ENCODE data around the gene CDKL1.

CDKL1 gene

GRCh38 chr14:50396631-50397389, at the start of gene CDKL1:
Gene CDKL1 (minus strand): TSS chr14:50396881. CDS start chr14:50395868, 1,013 bp downstream.
- no peak for DNase-seq (ENCODE audit: low read depth in 2 of 2)

DNA sequence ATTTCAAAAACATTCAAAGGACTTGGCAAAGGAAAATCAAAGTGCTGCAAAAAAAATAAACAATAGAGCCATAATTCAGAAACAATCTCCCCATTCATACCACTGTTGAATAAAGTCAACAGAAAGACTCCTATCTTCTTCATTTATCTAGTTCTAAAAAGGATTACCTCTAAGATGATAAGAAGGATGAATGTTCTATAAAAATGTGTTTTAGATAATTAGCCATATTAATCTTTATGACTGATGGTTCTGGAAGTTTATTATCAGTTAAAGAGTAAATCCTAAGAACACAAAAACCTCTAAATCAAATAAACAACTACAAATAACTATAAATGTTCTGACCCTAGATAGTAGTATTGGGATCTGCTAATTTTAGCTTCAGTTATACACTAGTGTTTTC, 37.8 kb upstream of the CDKL1 start:
- no peak for DNase-seq (ENCODE audit: low read depth in 2 of 2)

- no peak for DNase-seq (ENCODE audit: low read depth in 2 of 2)
These were observed 35.5 kb upstream of the CDKL1 start for GRCh38 chr14:50432131-50432530.

DNA sequence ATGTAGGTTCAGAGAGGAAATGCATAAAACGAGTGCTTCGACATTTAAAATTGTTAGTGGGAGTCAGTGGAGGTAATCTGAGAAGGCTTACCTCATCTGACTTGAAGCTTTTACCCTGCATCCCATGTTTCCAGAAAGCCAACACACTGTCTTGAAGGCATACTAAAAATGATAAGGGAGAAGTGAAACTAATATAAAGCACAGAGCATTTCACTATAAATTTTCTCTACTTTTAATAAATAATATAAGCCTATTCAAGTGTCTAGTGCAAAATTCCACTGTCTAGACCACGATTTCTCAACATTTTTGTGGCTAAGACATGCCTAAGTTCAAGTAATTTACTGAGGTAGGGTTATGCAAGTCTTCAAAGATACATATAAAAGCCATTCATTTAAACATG, 29.1 kb upstream of the CDKL1 start:
- DNase-seq (ENCODE audit: low read depth in 2 of 2) = peak; percentile 65 to 66

- DNase-seq (ENCODE audit: low read depth in 2 of 2) = no peak
These were observed 28.4 kb upstream of the CDKL1 start for GRCh38 chr14:50425105-50425504.

DNA sequence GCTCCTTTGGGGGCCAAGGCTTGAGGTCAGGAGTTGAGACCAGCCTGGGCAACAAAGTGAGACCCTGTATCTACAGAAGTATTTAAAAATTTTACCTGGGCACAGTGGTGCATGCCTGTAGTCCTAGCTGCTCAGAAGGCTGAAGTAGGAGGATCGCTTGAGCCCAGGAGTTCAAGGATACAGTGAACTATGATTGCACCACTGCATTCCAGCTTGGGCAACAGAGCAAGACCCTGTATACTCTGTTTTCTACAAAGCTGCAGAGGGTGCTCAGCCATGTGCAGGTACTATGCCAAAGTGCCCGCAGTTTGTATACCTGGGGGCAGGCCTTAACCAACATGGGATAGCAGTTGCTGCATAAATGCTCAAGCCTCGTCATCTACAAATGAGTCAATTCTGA, 26.8 kb upstream of the CDKL1 start:
- no peak for DNase-seq (ENCODE audit: low read depth in 2 of 2)

DNA sequence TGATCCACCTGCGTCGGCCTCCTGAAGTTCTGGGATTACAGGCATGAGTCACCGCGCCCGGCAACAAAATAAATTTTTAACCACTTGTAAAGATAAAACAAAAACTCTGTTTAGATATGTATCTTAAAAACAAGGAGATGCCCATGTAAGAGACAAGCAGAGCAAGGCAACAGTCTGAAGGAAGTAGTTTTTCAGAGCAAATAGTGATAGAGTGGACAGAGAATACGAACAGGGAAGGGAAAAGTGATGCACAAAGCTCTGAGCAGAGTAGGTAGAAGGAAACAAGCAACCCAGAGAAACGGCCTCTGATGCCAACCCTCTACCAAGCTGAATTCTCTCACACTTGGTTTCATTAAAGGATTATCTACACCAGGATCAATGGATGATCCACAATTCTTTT, 24.8 kb upstream of the CDKL1 start:
- no peak for DNase-seq (ENCODE audit: low read depth in 2 of 2)

- no peak for DNase-seq (ENCODE audit: low read depth in 2 of 2)
These were observed 21.2 kb upstream of the CDKL1 start for GRCh38 chr14:50417853-50418252.

DNA sequence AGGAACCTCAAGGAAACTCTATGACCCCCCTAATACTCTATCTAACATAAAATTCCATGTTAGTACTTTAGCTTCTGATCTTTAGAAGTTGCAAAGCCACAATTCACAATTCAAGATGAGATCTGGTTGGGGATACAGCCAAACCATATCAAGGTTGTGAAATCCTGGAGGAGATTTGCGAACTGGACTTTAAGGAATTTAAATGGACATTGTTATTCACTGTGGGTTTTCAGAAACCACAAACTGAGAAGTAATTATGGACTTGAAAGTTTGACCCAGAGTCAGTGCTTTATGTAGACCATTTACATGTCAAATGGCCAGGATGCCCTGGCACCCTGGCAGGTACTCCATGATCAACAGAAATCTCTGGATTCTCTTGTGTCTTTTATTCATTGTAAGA, 14.2 kb upstream of the CDKL1 start:
- DNase-seq (ENCODE audit: low read depth in 2 of 2) = peak in 1 of 2 experiments; percentile 51

DNA sequence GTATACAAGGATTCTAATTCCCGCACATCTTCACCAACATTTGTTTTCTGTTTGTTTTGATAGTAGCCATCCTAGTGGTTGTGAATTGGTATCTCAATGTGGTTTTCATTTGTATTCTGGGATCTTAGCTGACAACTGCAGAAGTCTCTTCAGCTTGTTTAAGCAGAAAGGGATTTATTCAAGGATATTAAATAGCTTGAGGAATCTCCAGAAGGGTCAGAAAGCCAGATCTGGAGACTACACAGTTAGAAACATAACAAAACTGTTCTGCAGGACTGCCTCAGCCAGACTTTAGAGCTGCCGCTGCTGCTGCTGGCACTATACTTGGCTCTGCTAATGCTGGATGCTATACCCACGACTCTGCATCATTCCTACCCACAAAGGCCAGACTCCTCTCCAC, 13.4 kb upstream of the CDKL1 start:
- DNase-seq (ENCODE audit: low read depth in 2 of 2) = no peak

- DNase-seq (ENCODE audit: low read depth in 2 of 2) = peak; percentile 69 to 72
These were observed 10.6 kb upstream of the CDKL1 start for GRCh38 chr14:50407111-50407812.

DNA sequence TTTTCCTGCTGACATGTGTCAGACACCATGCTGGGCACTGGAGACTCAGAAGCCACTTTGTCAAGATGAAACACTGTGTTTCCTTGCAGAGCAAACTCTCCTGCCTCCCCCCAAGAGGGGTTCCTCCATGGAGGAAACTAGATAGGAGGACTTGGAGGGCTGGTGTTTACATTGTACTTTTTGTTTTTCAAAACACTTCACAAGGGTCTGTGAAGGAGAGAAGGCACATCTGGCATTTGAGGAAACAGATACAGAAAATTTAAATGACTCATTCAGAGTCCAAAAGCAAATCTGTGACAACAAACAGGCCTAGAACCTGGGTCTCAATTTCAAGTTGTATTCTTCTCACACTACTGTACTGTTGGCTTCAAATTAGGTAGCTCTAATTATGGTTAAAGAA, 6.7 kb upstream of the CDKL1 start:
- DNase-seq (ENCODE audit: low read depth in 2 of 2) = no peak

DNA sequence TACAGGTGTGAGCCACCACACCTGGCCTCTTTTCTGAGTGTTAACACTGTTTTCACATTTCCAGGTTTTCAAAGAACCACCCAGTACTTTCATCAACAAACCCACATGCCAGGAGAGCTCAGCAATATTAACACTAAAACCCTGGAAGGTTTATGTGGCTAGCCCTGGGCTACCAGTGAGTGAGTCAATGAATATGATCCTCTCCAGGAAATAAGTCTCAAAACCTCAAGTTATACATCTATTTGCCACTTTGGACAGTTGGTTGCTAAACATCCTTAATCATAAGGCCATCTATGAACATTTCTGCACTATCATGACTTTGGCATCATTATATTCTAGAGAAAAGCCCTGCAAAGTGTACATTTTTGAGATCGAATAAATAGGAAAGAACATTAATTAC, 6.3 kb upstream of the CDKL1 start:
- no peak for DNase-seq (ENCODE audit: low read depth in 2 of 2)

DNA sequence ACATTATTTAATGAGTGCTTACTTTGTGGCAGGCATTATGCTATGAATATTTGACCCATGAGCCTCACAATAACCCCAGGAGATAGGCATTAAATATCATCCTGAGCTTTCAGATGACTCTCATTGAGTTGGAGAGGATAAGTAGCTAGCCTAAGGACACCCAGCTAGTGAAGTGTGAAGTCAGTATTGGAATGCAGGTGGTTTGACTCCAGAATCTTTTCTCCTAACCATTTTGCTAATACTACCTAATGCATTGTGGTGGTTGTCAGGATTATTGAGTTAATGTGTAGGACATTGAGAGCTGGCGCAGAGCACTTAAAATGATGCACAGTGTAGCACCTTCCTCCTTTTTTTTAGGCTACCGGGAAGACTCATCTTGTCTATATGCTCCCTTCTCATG, 3.8 kb upstream of the CDKL1 start:
- no peak for DNase-seq (ENCODE audit: low read depth in 2 of 2)

GRCh38 chr14:50399251-50400032, 2.8 kb upstream of the CDKL1 start:
- no peak for DNase-seq (ENCODE audit: low read depth in 2 of 2)

DNA sequence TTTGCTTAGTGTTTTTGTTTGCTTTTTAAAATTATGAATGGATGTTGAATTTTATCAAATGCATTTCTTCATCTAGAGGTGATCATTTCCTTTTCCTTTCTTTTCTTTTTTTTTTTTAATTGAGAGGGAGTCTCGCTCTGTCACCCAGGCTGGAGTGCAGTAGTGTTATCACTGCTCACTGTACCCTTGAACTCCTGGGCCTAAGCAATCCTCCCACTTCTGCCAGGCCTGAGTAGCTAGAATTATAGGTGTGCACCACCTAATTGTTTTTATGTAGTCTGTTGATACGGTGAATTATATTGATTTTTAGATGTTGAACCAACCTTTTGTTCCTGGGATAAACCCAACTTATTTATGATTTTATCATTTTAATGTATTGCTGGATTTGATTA, 1.5 kb upstream of the CDKL1 start:
- no peak for DNase-seq (ENCODE audit: low read depth in 2 of 2)

GRCh38 chr14:50397390-50398188, 908 bp upstream of the CDKL1 start:
- no peak for DNase-seq (ENCODE audit: low read depth in 2 of 2)

DNA sequence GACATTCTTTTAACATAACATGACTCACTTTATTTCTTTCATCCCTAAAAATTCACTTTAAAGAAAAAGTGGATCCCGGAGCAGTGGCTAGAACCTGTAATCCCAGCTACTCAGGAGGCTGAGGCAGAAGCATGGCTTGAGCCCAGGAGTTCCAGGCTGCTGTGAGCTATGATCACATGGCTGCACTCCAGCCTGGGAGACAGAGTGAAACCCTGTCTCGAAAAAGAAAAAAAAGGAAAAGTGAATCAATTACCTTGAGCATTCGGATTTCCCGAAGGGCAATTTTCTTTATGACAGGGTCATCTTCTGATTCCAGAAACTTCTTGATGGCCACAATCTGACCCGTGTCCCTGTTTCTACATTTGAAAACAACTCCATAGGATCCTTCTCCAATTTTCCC, 1.2 kb downstream of the CDKL1 start:
- no peak for DNase-seq (ENCODE audit: low read depth in 2 of 2)

DNA sequence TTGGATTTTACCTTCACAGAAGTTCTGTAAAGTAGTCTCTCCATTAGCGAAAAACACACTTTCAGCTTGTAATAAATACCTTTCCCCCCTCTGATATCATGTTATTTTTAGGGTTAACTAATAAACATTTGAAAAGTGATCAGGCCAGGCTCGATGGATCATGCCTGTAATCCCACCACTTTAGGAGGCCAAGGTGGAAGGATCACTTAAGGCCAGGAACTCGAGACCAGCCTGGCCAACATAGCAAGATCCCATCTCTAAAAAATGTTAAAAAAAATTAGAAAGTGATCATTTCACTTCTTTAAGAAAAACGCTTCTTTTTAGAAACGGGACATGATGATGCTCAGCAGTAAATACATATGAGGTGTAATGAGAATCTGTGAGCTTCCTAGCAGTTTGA, 2.0 kb downstream of the CDKL1 start:
- DNase-seq (ENCODE audit: low read depth in 2 of 2) = no peak

DNA sequence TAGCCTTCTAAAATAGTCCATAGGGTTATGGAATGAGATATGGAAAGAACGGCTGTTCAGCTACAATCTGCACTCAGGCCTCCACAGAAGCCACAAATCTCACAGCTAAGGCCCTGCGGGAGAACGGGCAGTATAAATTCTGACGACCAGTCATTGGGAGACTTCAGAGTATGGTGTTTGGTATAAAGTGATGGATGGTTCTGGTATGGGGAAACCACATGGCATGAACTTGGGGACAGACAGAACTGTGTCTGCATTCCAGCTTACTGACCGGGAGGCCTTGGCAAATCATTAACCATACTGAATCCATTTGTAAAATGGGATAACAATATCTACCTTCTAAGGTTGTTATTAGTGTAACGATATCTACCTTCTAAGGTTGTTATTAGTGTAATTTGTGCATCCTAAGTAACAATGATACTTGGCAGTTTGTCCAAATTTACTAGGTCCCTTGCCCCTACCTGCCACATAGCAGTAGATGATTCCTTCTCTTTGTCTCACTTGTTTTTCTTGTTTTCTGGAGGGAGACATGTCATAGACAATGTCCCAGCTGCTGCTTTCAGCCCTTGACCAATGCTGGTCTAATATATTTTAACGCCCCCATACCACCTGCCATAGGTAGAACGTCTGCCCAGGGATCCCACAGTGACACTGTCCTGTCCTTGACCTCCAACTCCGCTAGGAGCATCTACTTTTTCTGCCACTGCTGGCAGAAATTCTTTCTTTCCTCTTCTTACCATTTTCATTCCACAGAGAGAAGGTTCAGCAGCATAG, 6.8 kb downstream of the CDKL1 start:
- DNase-seq (ENCODE audit: low read depth in 2 of 2) = no peak

Measured in fibroblast of skin of left quadriceps (primary cell).